ENCODE data around the gene RANBP1.
"Not testable (repeated sequence)": the region's sequence is repeated elsewhere in the genome, so short reads cannot be mapped to it uniquely, and the experiment has no call there.

DNA sequence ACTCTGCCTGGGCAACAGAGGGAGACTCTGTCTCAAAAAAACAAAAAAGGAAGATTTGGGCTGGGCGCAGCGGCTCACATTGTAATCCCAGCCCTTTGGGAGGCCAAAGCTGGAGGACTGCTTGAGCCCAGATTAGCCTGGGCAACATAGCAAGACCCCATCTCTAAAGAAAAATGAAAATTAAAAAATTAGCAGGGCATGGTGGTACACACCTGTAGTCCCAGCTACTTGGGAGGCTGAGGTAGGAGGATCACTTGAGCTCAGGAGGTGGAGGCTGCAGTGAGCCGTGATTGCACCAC lies 48.6 kb upstream of the RANBP1 start:
- not testable (repeated sequence) for TF ChIP-seq EZH2phosphoT487 (IDR thresholded peaks at IDR 0.05; ENCODE audit: borderline replicate concordance)
- TF ChIP-seq, protein P1, sequence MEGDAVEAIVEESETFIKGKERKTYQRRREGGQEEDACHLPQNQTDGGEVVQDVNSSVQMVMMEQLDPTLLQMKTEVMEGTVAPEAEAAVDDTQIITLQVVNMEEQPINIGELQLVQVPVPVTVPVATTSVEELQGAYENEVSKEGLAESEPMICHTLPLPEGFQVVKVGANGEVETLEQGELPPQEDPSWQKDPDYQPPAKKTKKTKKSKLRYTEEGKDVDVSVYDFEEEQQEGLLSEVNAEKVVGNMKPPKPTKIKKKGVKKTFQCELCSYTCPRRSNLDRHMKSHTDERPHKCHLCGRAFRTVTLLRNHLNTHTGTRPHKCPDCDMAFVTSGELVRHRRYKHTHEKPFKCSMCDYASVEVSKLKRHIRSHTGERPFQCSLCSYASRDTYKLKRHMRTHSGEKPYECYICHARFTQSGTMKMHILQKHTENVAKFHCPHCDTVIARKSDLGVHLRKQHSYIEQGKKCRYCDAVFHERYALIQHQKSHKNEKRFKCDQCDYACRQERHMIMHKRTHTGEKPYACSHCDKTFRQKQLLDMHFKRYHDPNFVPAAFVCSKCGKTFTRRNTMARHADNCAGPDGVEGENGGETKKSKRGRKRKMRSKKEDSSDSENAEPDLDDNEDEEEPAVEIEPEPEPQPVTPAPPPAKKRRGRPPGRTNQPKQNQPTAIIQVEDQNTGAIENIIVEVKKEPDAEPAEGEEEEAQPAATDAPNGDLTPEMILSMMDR (conservative IDR thresholded peaks at IDR 0.05; ENCODE audit: low read length): not testable (repeated sequence)
